Right renal cortex interstitium (tissue), 3 donors: ENCODE data around the gene ARL15. TPM values are rescaled to one million over a fixed set of nuclear protein-coding genes. Genes with fewer than 3 reads are reported as not detected.

Source experiments
- DNase-seq, 3 donors: peaks; one replicate each; pipeline ENCODE4 v3.0.0-alpha.2; 2013; ENCODE audit warnings: low read depth in 3 of 3, low spot score in 2 of 3
- polyA plus RNA-seq, 3 donors: library from polyadenylated mRNA; unstranded; fragments of 120-200 nt; gene quantifications; one replicate each; pipeline ENCODE4 v1.2.1, GENCODE V29; 2013; ENCODE audit not compliant: insufficient read length in 3 of 3

ARL15 gene
- polyA plus RNA-seq, 3 donors: 30.6 to 34.0 (median 33.1) TPM

DNA sequence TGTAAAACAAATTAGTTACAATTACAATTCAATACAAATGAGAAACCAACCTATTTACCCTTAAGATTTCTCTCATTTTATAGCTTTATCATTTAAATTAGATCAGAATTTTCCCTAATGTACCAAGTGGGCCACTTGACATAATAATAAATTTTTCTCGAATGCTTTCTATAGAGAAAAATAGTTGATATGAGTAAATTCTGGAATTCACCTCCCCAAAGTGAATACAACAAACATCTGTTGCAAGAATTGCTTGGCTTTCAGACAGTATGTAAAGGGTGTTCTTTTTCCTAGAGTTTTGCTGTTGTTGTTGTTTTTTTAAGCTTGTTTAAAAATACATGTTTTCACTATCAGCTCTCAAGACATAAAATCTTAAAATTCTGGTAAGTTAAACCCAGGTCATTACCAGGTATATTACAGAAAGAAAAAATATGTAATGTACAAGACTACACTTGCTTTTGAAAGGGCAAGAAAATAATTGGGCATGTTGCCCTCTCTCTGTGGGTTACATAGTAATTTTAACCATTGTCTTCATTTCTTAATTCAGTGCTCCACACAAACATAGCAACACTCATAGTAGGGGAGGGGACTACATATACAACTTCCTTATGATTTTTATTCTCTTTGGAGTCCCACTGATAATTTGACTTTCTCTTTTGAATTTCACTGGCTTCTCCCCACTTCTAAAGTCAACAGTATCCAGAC lies 200.6 kb downstream of the ARL15 start:
- no peak for DNase-seq

DNA sequence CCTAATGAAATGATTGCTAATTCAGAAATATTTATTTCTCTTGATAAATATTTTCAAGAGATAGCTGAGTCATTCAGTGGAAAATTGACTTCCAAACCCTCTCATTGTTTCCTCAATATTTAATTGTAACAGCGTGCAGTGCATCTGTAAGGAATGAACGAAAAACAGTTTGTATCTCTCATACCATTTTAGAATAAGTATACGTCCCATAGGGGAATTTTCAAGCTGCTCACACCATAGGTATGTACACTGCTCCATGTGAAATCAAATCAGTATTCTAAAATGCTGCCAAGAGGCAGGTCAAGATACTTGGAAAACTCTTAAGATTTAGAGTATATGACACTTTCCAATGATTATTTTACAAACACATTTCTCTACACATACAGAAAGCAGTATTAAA lies 202.2 kb downstream of the ARL15 start:
- DNase-seq: no peak

DNA sequence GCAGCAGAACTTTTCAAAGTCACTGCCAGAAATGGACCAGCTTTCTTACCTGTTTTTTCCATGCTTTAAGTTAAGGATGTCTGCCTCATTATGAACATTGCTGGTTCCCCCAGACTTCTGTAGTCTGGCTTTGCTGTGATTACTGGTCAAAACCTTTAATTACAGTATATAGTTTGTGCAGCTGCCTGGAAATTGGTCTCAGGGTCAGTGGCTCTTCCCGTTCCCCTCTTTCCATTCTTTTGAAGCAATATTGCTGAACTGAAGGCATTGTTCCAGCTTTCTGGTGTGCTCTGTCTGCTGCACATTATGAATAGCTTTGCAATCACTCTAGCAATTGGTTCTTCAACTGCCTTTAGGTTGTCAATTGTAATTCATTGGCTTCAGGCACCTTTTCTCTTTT lies 206.5 kb downstream of the ARL15 start:
- DNase-seq: no peak

DNA sequence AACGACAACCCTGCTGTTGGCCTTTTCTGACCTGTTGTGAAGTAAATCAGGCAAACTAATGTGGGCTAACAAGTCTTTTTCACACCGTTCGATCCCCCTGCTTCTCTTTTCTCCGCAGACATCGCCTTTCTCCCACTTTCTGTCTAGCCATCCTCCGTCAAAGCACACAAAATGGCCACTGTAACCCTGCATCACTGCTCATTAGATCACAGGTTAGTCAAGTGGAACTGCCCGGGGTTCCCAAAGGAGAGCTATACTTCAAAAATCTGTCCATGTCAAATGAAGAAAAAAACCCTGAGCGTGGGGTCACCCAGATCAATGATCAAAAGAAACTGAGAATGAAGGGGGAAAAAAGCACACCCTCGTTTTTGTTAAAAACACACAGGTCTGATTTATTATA lies 212.1 kb downstream of the ARL15 start:
- no peak for DNase-seq

DNA sequence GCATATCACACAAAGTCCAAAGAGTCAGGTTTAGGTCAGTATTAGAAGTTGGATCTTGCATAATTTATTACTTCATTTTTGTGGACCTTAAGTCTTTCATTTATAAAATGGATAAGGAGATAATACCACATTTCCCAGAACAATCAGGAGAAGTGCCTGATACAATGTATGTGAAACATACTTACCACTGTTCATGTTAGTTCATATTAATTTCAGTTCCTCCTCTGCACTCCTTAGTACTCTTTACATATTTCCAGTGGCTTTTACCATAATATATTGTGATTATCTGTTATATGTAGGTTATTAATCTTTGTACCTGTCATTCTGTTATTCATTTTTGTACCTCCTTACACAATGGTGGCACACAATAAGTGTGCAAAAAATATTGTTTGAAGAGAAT lies 214.4 kb downstream of the ARL15 start:
- DNase-seq: no peak

DNA sequence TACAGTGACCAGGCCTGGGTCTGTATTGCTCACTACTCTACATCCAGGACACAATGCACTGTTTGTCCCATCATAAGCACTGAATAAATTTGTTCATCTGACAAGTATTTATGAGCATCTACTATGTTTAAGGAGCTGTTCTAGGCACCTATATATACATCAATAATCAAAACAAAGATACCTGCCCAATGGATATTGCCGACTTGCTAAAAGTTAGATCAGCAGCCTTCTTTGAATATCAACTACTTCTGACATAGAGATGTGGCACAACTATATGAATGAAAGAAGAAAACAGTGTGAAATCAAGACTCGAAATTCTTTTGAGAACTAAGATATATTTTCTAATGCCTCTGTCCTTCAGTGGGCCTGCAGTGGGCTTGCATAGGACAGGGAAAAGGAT lies 215.7 kb downstream of the ARL15 start:
- DNase-seq: no peak

DNA sequence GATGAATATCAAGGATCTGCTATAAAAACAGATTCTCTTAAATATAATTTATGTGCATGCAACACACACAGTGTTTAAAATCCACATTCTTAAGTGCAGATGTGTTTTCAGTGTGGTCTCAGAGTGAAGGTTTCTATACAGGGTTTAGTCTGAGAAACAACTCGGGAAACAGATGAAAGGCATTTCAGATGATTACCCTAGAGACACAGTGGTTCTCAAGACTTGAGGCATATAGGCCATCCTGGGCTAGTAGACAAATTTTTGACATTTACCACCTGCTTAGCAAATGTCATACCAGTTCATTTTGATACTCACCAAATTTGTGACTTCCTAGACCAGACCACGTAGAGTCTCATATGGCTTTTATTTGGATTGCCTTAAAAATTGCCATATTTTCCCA lies 216.5 kb downstream of the ARL15 start:
- DNase-seq: no peak

DNA sequence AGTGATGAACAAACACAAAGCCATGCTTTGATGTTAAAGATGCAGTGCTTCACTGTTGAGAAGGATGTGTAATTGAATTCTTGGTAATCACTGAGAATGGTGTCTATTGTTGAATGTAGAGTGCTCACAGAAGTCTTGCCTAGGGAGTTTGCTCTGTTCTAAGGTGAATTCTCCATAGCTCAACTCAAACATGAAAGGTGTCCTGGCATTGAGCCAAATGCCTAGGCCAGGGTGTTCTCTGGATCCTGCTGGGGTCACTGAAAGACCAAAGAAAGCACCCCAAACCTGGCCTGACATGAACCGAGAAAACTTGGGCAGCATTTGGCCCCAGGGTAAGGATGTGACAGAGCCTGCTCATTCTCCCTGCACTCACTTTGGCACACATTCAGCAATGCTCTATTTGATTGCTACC lies 217.3 kb downstream of the ARL15 start:
- DNase-seq: no peak

DNA sequence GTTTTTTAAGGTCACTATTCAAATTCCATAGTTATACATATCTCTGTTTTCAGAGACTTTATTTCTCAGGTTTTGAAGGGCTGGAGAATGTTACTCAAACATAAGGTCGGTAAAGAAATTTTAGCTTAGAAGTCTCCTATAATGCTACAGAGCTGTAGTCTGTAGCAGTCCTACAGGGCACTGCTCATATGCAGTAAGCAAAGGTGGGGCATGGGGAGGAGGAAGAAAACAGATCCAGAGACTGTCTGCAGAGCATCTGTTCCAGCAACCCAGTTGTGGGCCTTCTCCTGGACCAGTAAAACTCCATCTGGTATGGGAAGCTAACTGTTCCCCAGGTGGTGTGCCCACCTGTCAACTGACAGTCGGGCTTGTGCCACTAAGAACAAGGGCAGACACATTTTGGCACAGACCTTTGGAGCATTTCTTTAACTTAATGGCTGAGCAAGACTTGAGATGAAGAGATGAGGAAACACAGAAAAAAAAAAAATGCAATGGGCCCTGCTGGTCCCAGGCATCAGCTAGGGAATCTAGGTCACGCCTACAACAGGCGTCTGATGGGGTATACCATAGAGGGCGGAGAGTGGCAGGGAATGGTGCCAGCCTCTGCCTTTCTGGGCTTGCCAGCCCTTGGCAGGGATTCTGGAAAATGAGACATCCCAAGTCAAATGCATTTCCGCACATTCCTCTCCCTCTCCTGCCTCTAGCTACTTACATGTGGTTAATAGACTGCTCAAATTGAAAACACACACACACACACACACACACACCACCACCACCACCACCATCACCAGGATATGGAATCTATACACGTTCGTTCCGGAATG lies 218.9 kb downstream of the ARL15 start:
- DNase-seq: no peak

DNA sequence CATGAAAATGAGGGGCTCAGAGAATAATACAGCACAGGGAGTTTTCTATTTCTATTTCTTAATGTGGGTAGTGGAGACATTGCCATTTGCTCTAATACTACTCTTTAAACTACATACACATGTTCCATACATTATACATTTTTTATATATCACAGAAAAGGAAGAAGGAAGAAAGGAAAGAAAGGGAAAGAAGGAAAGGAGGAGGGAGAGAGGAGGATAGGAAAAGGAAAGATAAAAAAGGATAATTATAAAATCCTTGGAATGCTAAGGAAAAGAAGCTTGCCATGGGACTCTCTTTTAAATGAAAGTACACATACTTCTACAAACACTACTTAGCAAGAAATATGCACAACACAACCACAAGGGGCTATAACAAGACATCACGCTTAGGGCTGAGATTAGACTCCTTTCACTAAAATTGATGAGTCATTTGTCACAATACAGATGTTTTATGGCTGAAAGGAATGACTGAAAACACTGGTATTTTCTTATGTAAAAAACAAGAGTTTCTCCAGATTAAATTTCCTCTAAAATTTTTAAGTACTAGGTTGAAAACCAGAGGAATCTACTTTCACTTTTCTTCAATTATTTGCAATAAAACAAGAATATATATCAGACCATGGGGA lies 219.8 kb downstream of the ARL15 start:
- no peak for DNase-seq

DNA sequence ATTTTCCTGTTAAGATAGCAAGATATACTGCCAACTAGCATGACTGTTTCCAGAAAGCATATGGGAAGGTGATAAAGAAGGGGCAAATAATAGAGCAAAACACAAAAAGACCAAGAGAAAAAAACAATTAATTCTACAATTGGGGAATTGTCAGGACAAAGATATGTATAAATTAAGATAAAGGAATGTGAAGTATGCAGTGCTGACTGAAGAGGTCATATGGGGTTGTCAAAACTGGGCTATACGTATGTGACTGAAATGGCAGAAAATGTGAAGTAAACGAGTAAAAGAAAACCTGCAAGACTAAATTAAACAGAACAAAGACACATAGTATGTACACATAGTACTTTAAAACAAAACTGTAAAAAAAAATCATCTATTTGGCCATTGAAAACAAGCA lies 222.3 kb downstream of the ARL15 start:
- no peak for DNase-seq

DNA sequence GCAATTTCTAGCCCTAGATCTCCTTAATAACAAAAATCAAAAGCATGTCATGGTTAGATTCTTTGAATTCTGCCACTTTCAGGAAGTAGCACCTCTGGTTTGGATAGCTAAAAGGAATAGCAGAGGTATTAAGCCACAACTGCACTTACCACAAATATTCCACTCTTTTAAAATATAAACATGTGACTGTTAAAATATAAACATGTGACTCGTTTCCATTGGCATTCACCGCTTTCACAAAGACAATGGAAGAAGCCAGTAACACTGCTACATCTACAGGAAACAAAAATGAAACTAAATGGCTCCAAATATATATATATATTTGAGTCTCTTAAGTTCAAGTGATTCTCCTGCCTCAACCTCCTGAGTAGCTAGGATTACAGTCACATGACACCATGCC lies 222.9 kb downstream of the ARL15 start:
- no peak for DNase-seq

DNA sequence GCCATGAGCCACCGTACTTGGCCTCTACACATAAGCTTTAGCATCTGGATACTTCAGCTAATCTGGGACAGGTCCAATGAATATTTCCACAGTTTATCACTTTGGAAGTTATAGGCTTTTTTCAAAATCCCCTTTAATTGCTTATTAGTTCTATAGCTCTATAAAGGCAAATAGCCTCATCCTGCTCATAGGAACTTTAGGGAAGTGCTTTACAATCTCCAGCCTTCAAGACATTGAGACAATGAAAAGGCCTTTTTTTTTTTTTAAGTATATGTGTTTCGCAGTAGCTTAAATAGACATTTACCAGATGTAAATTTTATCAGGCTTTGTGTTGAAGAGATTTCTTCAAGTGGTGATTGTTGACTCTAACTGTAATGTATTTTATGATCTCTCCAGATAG lies 224.2 kb downstream of the ARL15 start:
- DNase-seq: no peak

DNA sequence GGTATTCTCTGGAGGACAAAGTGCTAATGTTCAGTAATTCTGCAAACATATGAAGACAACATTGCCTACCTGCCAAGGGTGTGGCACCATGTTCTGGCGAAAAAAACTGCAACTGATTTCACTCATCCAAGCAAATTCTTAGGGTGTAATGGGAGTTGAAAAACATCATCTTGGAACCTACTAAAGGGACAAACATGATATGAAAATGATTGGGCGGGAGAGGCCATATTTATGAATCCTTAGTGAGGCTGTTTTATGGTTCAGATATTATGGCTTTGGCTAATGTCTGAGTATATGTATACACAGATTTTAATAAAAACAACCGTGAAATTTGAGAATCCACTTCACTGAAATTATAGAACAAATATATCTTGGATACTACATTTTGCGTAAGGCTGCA lies 225.7 kb downstream of the ARL15 start:
- no peak for DNase-seq

DNA sequence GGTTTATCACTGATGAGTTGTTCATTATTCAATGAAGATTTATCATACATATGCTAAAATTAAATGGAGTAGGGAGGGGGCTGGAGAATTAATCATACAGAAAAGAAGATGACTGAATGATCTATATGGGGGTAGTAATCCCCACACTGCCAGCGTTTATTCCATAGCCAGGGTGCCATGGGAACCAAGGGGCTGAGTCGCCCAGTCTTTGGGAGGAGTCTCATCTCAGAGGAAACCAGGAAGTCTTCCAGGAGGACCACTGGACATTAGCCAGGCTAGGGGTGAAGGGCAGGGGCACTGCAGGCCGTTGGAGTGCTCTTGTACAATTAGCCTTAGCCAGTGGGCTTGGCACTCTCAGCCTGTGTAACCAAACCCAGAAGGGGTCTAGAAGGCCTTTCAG lies 226.5 kb downstream of the ARL15 start:
- DNase-seq: no peak

DNA sequence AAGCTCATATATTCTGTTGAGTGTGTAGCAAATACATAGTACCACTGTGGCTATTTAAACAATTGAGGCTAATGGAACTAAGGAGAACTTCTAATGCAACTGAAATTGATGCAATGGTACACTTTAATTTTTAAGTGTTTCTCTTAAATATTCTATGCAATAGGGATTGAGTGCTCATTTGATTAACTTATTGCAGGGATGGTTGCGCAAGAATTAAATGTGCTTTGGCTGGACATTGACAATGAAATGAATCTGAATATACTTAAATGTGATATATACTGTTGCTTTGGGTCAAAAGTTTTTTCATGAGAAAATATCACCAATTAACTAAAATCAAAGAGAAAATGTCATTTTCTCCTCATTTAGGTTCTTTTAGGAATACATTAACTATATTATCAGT lies 227.1 kb downstream of the ARL15 start:
- DNase-seq: no peak

DNA sequence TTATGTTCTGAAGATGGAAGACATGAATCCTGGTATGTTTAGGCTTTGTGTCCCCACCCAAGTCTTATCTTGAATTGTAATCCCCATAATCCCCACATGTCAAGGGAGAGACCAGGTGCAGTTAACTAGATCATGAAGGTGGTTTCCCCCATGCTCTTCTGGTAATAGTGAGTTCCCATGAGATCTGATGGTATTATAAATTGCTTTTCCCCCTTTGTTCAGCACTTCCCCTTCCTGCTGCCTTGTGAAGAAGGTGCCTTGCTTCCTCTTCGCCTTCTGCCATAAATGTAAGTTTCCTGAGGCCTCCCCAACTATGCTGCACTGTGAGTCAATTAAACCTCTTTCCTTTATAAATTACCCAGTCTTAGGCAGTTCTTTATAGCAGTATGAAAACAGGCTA lies 229.0 kb downstream of the ARL15 start:
- DNase-seq: no peak

DNA sequence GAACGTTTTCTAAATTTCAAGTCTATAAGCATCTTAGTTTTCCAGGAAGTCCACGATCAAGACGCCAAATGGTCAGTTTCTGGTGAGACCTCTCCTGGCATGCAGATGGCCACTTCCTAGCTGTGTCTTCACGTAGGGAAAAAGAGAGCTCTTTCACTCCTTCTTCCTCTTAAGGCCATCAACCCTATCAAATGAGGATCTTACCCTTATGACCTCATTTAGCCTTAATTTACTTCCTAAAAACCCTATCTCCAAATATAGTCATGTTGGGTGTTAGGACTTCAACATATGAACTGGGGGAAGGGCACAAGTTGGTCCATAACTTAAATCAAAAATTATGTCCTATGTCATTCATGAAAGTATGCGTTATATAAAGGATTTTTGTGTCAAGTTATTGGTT lies 229.5 kb downstream of the ARL15 start:
- no peak for DNase-seq

DNA sequence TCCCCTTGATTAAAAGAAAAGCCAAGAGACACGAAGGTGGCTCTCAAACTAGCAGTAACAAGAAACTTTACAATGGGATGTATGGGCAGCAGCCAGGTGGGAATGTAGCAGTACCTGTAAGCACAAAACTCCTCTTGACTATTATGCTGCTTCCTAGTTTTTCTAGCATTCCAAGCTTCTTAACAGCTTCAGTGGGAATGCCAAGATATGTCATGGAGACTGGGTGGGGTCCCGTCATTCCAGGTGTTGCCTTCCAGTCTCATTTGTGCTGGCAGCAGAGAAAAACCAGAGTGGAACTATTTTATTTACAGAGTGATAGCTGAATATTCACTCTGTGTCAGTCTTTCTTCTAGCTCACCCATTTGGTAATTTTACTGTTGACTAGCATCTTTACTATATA lies 236.6 kb downstream of the ARL15 start:
- DNase-seq: no peak

DNA sequence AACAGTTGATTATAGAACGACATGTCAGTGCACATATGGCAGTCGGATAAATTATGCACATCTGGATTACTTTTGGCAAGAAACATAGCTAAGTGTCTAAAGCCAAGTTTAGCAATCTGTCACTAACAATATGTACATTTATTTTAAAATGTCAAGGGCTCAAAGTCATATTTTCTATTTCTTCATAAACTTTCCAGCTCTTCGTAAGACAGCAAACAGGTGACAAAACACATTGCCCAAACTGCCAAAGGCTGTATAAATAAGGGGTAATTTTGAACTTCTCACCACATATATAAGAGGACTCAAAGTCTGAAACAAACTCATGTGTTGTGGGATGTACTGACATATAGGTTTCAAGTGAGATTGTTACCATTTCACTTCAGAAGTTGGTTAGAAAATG lies 237.2 kb downstream of the ARL15 start:
- no peak for DNase-seq

DNA sequence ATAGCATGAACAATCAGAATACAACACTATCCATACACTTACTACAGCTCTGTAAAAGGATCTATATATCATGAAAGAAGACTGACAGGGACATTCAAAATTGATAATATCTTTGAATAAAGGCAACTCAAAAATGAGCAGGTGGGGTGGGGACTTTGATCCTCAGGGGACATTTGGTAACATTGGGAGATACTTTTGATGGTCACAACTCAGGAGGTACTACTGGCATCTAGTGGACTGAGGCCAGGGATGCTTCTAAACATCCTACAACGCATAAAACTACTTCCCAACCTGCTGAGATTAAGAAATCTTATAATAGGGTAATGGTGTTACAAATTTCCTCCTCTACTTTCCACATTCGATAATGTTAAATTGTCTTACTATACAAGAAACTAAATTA lies 243.9 kb downstream of the ARL15 start:
- DNase-seq: no peak

DNA sequence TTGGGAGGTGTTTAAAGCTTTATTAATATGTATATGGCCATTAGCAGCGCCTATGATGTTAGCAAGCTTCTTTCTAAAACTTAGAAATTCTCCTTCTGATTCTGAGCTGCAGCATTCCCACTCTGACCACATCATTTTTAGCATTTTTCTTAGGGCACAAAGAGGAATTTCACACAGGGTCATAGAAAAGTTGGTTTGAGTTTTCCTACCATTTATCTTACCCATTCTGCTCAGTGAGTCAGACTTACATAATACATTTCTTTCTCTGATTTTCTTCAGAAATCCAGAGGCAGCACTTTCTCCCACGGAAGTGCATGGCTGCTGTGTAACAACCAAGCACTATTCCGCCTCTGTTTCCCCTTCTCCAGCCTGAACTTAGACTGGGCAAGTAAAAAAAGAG lies 246.6 kb downstream of the ARL15 start:
- DNase-seq: no peak
